ENCODE results near the gene CYSTM1.
"Not testable (repeated sequence)": the region's sequence is repeated elsewhere in the genome, so short reads cannot be mapped to it uniquely, and the experiment has no call there.

CYSTM1 gene

GRCh38 chr5:140151144-140152021 is 23.6 kb upstream of the CYSTM1 start:
- no peak for DNase-seq

GRCh38 chr5:140152022-140152999 is 22.7 kb upstream of the CYSTM1 start:
- no peak for DNase-seq

GRCh38 chr5:140153255-140153654 is 21.7 kb upstream of the CYSTM1 start:
- no peak for DNase-seq

- no peak for DNase-seq
Measured at GRCh38 chr5:140153905-140154304, 21.1 kb upstream of the CYSTM1 start.

GRCh38 chr5:140154710-140155381 is 20.1 kb upstream of the CYSTM1 start:
- DNase-seq, result not testable (repeated sequence)

- peak in 1 of 2 experiments; percentile 67 for DNase-seq
Measured at GRCh38 chr5:140157032-140157781, 17.8 kb upstream of the CYSTM1 start.

- no peak for DNase-seq
Measured at GRCh38 chr5:140159014-140159927, 15.7 kb upstream of the CYSTM1 start.

- no peak for DNase-seq
Measured at GRCh38 chr5:140162275-140162674, 12.7 kb upstream of the CYSTM1 start.

GRCh38 chr5:140162781-140163180 is 12.2 kb upstream of the CYSTM1 start:
- DNase-seq, result no peak

GRCh38 chr5:140165101-140165922 is 9.7 kb upstream of the CYSTM1 start:
- no peak for DNase-seq

GRCh38 chr5:140165923-140166270 is 9.1 kb upstream of the CYSTM1 start:
- no peak for DNase-seq

GRCh38 chr5:140166911-140167310 is 8.1 kb upstream of the CYSTM1 start:
- no peak for DNase-seq

GRCh38 chr5:140168371-140168770 is 6.6 kb upstream of the CYSTM1 start:
- DNase-seq, result no peak

GRCh38 chr5:140169410-140169809 is 5.6 kb upstream of the CYSTM1 start:
- DNase-seq, result no peak

- DNase-seq, result no peak
Measured at GRCh38 chr5:140172483-140172882, 2.5 kb upstream of the CYSTM1 start.

GRCh38 chr5:140174014-140174413 is 974 bp upstream of the CYSTM1 start:
- no peak for DNase-seq

- no peak for DNase-seq
Measured at GRCh38 chr5:140175367-140176030, 511 bp downstream of the CYSTM1 start.

- no peak for DNase-seq
Measured at GRCh38 chr5:140176031-140176387, 1.0 kb downstream of the CYSTM1 start.

GRCh38 chr5:140178086-140178410 is 3.1 kb downstream of the CYSTM1 start:
- no peak for DNase-seq
